KOPT-K1 (cell line): ENCODE results near the gene GPR78.

ENCODE experiments used
- H3K27ac ChIP-seq: fragments of 200-600 bp; sonication (generic); 2 replicates; pipeline ENCODE4 v1.5.1; 2016; ENCODE audit warnings: antibody characterized with exemption, mild to moderate bottlenecking, low read depth, low read length; ENCODE audit not compliant: poor library complexity, severe bottlenecking
- H3K36me3 ChIP-seq: fragments of 200-600 bp; sonication (generic); 2 replicates; pipeline ENCODE4 v1.5.1; 2017; ENCODE audit warnings: antibody characterized with exemption, mild to moderate bottlenecking, low read length, moderate library complexity; ENCODE audit not compliant: insufficient read depth
- H3K9me3 ChIP-seq: fragments of 200-600 bp; sonication (generic); 2 replicates; pipeline ENCODE4 v1.5.1; 2017; ENCODE audit warnings: antibody characterized with exemption, low read length, mild to moderate bottlenecking; ENCODE audit not compliant: insufficient read depth, poor library complexity, severe bottlenecking

The GPR78 gene

DNA sequence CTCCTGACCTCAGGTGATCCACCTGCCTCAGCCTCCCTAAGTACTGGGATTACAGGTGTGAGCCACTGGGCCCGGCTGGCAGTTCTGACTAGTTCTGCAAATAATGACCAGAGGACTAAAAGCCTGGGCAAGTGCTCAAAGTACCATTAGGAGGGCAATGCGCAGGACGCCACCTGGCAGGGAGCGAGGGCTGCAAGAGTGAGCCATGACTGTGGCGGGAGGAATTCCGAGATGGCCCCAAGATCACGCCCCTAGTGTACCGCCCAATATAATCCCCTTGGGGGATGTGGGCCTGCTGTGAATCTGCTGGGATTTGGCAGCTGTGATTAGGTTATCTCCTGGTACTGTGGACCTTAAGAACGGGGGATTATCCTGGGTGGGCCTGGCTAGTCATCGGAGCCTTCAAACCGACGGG, 26.2 kb upstream of the GPR78 start:
- no peaks in the 10 kb centered on the region for H3K36me3 ChIP-seq
- H3K27ac ChIP-seq: no peak overlapping the region
- no peaks in the 10 kb centered on the region for H3K9me3 ChIP-seq

GRCh38 chr4:8554555-8555100, 25.6 kb upstream of the GPR78 start:
- no peak overlapping the region for H3K27ac ChIP-seq
- no peaks in the 10 kb centered on the region for H3K9me3 ChIP-seq
- H3K36me3 ChIP-seq: no peaks in the 10 kb centered on the region

DNA sequence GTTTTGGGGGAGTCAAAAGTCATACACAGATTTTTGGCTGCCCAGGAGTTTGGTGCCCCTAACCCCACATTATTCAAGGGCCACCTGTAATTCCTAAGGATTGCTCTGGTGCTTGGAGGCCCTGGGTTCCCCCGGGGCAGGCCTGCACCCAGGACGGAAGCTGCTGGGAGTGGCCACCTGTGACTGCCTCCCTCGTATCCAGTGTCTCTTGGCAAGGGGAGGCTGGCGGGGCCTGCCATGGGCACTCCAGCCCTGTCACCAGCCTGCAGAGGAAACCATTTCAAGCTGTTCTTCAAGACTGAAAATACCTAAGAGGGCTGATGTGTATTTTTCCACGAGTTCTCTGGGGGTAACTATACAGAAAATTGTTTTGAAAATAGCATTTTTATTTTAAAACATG, 24.5 kb upstream of the GPR78 start:
- no peaks in the 10 kb centered on the region for H3K36me3 ChIP-seq
- H3K27ac ChIP-seq: no peak overlapping the region
- no peaks in the 10 kb centered on the region for H3K9me3 ChIP-seq

DNA sequence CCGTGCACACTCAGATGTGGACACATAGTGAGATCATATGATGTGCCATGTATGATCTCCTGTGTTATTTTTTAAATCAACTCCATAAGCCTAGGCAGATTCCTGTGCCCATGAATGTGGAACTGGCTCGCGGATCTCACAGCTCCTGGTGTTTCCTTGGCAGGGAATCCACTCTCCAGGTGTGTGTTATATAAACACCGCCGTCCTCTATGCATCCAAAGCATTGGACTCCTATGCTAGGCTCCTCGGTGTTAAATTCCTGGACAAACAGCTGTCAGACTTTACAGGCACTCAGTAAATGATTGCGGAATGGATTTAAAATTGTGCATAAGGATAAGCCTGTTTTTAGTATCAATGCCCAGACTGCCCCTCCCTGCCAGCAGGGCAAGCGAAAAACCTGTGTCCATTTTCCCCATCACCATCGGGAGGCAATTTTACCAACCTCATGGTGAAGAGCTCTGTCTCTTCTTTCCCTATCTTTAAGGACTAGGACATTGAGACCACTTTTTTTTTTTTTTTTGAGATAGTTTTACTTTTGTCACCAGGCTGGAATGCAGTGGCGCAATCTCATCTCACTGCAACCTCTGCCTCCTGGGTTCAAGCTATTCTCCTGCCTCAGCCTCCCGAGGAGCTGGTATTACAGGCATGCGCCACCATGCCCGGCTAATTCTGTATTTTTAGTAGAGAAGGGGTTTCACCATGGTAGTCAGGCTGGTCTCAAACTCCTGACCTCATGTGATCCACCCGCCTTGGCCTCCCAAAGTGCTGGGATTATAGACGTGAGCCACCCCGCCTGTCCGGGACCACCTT, 23.6 kb upstream of the GPR78 start:
- H3K9me3 ChIP-seq: no peaks in the 10 kb centered on the region
- no peak overlapping the region for H3K27ac ChIP-seq
- no peaks in the 10 kb centered on the region for H3K36me3 ChIP-seq

GRCh38 chr4:8557151-8558076, 22.8 kb upstream of the GPR78 start:
- no peak overlapping the region for H3K27ac ChIP-seq
- no peaks in the 10 kb centered on the region for H3K9me3 ChIP-seq
- H3K36me3 ChIP-seq: no peaks in the 10 kb centered on the region

- no peak overlapping the region for H3K27ac ChIP-seq
- no peaks in the 10 kb centered on the region for H3K36me3 ChIP-seq
- H3K9me3 ChIP-seq: no peaks in the 10 kb centered on the region
These were observed 21.9 kb upstream of the GPR78 start for GRCh38 chr4:8558080-8558960.

DNA sequence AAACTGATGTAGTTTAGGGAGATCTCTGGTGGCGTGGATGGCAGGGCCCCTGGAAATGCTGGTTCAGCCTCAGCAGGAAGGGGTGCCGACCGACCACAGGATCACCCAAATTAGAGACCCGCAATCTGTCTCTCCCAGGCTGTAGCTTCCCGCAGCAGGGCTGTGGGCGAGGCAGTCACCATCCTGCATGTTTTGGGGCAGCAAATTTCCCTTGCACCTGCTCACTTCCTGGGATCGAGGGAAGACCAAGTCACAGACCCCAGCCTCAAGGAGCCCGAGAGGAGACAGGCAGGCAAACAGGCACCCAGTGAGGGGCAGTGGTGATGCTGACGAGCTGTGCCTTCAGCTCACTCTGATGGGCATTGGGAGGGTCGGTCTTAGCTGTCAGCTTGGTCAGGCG, 21.2 kb upstream of the GPR78 start:
- Histone ChIP-seq H3K27ac (no peak overlapping the region), H3K36me3 (no peaks in the 10 kb centered on the region)

DNA sequence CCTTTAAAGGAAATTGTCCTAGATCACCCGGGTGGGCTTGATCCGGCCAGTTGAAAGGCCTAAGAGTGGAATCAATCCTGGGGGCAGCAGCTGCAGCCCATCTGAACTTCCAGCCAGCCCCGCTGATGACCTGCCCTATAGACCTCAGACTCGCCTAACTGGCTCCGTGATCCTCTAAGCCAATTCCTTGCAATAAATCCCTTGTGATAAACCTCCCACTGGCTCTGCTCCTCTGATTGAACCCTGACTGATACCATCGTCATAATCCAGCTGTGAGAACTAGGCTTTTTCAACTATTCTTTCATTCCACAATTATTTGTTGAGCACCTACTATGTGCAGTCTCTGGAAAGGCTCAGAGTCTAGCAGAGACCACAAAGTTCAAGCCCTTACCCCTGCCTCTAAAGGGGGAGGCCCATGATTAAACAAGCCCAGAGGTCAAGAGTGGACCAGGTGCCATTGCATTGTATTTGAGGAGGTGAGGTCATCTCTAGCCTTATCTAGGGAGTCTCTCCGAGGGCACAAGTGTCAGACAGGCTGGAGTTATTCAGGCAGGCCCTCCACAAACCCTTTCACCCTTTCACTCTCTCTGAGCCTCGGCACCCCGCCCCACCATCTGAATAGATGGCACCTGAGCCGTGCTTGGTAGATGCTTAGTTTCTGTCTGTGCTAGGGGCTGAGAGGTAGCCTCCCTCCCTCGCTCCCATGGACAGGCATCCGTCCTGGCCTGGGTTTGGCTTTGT, 20.5 kb upstream of the GPR78 start:
- Histone ChIP-seq H3K27ac (no peak overlapping the region), H3K36me3 (no peaks in the 10 kb centered on the region), H3K9me3 (no peaks in the 10 kb centered on the region)

More for the DNA sequence above, 21.2 kb upstream of the GPR78 start:
- no peaks in the 10 kb centered on the region for H3K9me3 ChIP-seq

- no peaks in the 10 kb centered on the region for H3K36me3 ChIP-seq
- H3K27ac ChIP-seq: no peak overlapping the region
- H3K9me3 ChIP-seq: no peaks in the 10 kb centered on the region
These were observed 19.7 kb upstream of the GPR78 start for GRCh38 chr4:8560265-8561047.

DNA sequence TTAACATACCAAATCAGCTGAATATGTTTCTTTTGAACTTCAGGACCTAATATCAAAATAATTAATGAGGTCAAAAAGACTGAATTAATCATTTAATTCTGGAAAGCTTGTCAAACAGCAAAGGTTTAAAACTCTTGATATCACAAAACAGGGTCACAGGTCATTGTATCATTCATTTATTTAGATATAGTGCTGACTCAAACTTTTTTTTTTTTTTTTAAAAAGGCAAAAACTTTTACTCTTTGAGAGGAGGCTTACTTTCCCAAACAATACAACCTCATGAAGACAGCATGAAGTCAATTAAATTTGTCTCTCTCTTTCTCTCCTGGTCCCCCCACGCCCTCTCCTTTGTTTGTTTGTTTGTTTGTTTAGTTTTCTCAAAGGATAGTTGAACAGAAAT, 15.6 kb upstream of the GPR78 start:
- no peaks in the 10 kb centered on the region for H3K9me3 ChIP-seq
- H3K36me3 ChIP-seq: no peaks in the 10 kb centered on the region
- H3K27ac ChIP-seq: no peak overlapping the region

DNA sequence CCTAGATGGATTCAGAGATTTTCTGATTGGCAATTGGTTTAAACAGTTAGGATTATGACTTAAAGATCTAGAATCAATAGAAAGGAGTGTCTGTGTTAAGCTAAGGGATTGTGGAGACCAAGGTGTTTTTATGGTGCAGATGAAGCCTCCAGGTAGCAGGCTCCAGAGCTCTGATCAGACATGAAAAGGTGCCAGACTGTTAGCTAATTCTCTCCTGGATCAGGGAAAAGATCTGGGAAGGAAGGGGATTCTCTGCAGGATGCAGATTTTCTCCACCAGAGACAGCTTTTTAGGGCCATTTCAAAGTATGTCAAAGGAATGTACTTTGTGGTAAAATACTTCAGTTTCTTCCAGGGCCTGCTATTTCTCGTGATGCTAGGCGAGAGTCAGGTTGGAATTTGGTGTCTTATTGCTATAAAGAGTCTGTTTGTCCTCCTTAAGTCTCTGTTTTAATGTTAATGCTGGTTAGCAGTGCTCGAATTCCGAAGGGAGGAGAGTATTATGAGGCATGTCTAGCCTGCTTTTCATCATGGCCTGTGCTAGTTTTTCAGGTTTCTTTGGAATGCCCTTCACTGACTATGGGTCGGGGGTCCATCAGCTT, 12.0 kb upstream of the GPR78 start:
- Histone ChIP-seq H3K36me3 (no peaks in the 10 kb centered on the region), H3K27ac (no peak overlapping the region), H3K9me3 (no peaks in the 10 kb centered on the region)

- Histone ChIP-seq H3K36me3 (no peaks in the 10 kb centered on the region), H3K27ac (no peak overlapping the region), H3K9me3 (no peaks in the 10 kb centered on the region)
These were observed 10.0 kb upstream of the GPR78 start for GRCh38 chr4:8570201-8570600.
